GM21360 (cell line): ENCODE data around the gene ANXA8.

Experiments used
- ATAC-seq: cut with Tn5 transposase; IDR thresholded peaks from one replicate; pipeline ENCODE4 v1.9.1; 2021; ENCODE audit warnings: mild to moderate bottlenecking, moderate library complexity; ENCODE audit not compliant: unreplicated experiment

ANXA8 gene

GRCh38 chr10:47449102-47449978, 34.6 kb downstream of the ANXA8 start:
- no peak for ATAC-seq

- ATAC-seq, result no peak
Observed at GRCh38 chr10:47447705-47448104, 36.2 kb downstream of the ANXA8 start.

- ATAC-seq, result no peak
Observed at GRCh38 chr10:47447209-47447608, 36.7 kb downstream of the ANXA8 start.

GRCh38 chr10:47445720-47446119, 38.2 kb downstream of the ANXA8 start:
- no peak for ATAC-seq

GRCh38 chr10:47444047-47444446, 39.9 kb downstream of the ANXA8 start:
- ATAC-seq, result no peak

- no peak for ATAC-seq
Observed at GRCh38 chr10:47443145-47443544, 40.8 kb downstream of the ANXA8 start.

- ATAC-seq, result no peak
Observed at GRCh38 chr10:47442351-47442750, 41.6 kb downstream of the ANXA8 start.

GRCh38 chr10:47441938-47442337, 42.0 kb downstream of the ANXA8 start:
- ATAC-seq, result no peak

- ATAC-seq, result no peak
Observed at GRCh38 chr10:47440207-47440606, 43.7 kb downstream of the ANXA8 start.

- ATAC-seq, result no peak
Observed at GRCh38 chr10:47438857-47439474, 44.9 kb downstream of the ANXA8 start.

GRCh38 chr10:47435081-47435480, 48.8 kb downstream of the ANXA8 start:
- ATAC-seq, result no peak

GRCh38 chr10:47425813-47426419, 58.0 kb downstream of the ANXA8 start:
- no peak for ATAC-seq

GRCh38 chr10:47424231-47424630, 59.7 kb downstream of the ANXA8 start:
- no peak for ATAC-seq

- ATAC-seq, result no peak
Observed at GRCh38 chr10:47423476-47423875, 60.4 kb downstream of the ANXA8 start.

GRCh38 chr10:47421057-47421952, 62.6 kb downstream of the ANXA8 start:
- ATAC-seq, result no peak

- no peak for ATAC-seq
Observed at GRCh38 chr10:47420305-47421056, 63.4 kb downstream of the ANXA8 start.

- ATAC-seq, result no peak
Observed at GRCh38 chr10:47419421-47419820, 64.5 kb downstream of the ANXA8 start.

GRCh38 chr10:47418966-47419365, 64.9 kb downstream of the ANXA8 start:
- ATAC-seq, result no peak

GRCh38 chr10:47418321-47418720, 65.6 kb downstream of the ANXA8 start:
- ATAC-seq, result no peak
